BE2C (cell line): ENCODE measurements around the gene RUSC1.
"Not testable (repeated sequence)": the region's sequence is repeated elsewhere in the genome, so short reads cannot be mapped to it uniquely, and the experiment has no call there.

Experiments used
- DNase-seq: peaks from one replicate; pipeline ENCODE4 v3.0.0-alpha.2; 2020
- H3K27me3 ChIP-seq: fragments of 250-450 bp; sonication (Bioruptor Pico); 2 replicates; pipeline ENCODE4 v1.5.1; 2020; ENCODE audit warnings: mild to moderate bottlenecking
- H3K36me3 ChIP-seq: fragments of 250-450 bp; sonication (Bioruptor Pico); 2 replicates; pipeline ENCODE4 v1.5.1; 2020; ENCODE audit warnings: mild to moderate bottlenecking
- H3K4me1 ChIP-seq: fragments of 250-450 bp; sonication (Bioruptor Pico); 2 replicates; pipeline ENCODE4 v1.5.1; 2020
- H3K4me3 ChIP-seq: 2 replicates; pipeline ENCODE4 v1.5.1; 2011; ENCODE audit warnings: low read depth, low read length
- H3K9me3 ChIP-seq: fragments of 250-450 bp; sonication (Bioruptor Pico); 2 replicates; pipeline ENCODE4 v1.5.1; 2020
- CTCF ChIP-seq: IDR thresholded peaks from 2 replicates; pipeline ENCODE4 v1.5.1; 2012; ENCODE audit warnings: mild to moderate bottlenecking, low read depth, low read length

The RUSC1 gene

GRCh38 chr1:155285631-155286044, 35.1 kb upstream of the RUSC1 start:
- DNase-seq = no peak
- Histone ChIP-seq H3K4me3 (no peak overlapping the region), H3K4me1 (no peaks in the 10 kb centered on the region), H3K27me3 (no peaks in the 10 kb centered on the region), H3K36me3 (no peaks in the 10 kb centered on the region; the same call in none of the 2 replicates), H3K9me3 (no peaks in the 10 kb centered on the region)
- TF ChIP-seq CTCF = no peak

GRCh38 chr1:155286544-155286943, 34.1 kb upstream of the RUSC1 start:
- TF ChIP-seq CTCF = no peak
- DNase-seq = no peak
- Histone ChIP-seq H3K9me3 (no peaks in the 10 kb centered on the region), H3K27me3 (no peaks in the 10 kb centered on the region), H3K4me3 (no peak overlapping the region), H3K36me3 (no peaks in the 10 kb centered on the region; the same call in none of the 2 replicates), H3K4me1 (no peaks in the 10 kb centered on the region)

GRCh38 chr1:155287987-155288543, 32.6 kb upstream of the RUSC1 start:
- no peak for TF ChIP-seq CTCF
- Histone ChIP-seq H3K27me3 (no peaks in the 10 kb centered on the region), H3K4me1 (no peaks in the 10 kb centered on the region), H3K36me3 (no peaks in the 10 kb centered on the region; the same call in none of the 2 replicates), H3K4me3 (no peak overlapping the region), H3K9me3 (no peaks in the 10 kb centered on the region)
- DNase-seq = no peak

- not testable (repeated sequence) for H3K4me1 ChIP-seq, DNase-seq, H3K27me3 ChIP-seq, H3K9me3 ChIP-seq, H3K36me3 ChIP-seq, H3K4me3 ChIP-seq
Observed at GRCh38 chr1:155291006-155291405, 29.7 kb upstream of the RUSC1 start.

- Histone ChIP-seq H3K27me3 (no peaks in the 10 kb centered on the region), H3K9me3 (no peaks in the 10 kb centered on the region), H3K36me3 (no peaks in the 10 kb centered on the region), H3K4me3 (no peak overlapping the region), H3K4me1 (no peaks in the 10 kb centered on the region)
- no peak for TF ChIP-seq CTCF
- no peak for DNase-seq
Observed at GRCh38 chr1:155293086-155293749, 27.5 kb upstream of the RUSC1 start.

GRCh38 chr1:155294520-155295182, 26.0 kb upstream of the RUSC1 start:
- no peak overlapping the region for H3K4me3 ChIP-seq

More at GRCh38 chr1:155294520-155295182, 26.0 kb upstream of the RUSC1 start:
- Histone ChIP-seq H3K27me3 (no peaks in the 10 kb centered on the region), H3K9me3 (no peaks in the 10 kb centered on the region), H3K4me1 (no peaks in the 10 kb centered on the region), H3K36me3 (no peaks in the 10 kb centered on the region)
- no peak for TF ChIP-seq CTCF
- no peak for DNase-seq
